NOMO-1 (cell line): Measurements from ENCODE around the gene PALS2.

Experiments
- DNase-seq, 2 experiments: peaks; one replicate each; lab custom pipeline; 2025; ENCODE audit not compliant: unreplicated experiment in 2 of 2; lab: John Stamatoyannopoulos, UW

Gene PALS2

GRCh38 chr7:24580283-24580946 lies 7.2 kb downstream of the PALS2 start:
- no peak for DNase-seq

- DNase-seq = no peak
These were observed 8.9 kb downstream of the PALS2 start for GRCh38 chr7:24582166-24582565.

GRCh38 chr7:24587853-24588252 lies 14.6 kb downstream of the PALS2 start:
- no peak for DNase-seq

GRCh38 chr7:24591152-24591551 lies 17.9 kb downstream of the PALS2 start:
- DNase-seq = no peak

- DNase-seq = no peak
These were observed 22.6 kb downstream of the PALS2 start for GRCh38 chr7:24595671-24596418.

DNA sequence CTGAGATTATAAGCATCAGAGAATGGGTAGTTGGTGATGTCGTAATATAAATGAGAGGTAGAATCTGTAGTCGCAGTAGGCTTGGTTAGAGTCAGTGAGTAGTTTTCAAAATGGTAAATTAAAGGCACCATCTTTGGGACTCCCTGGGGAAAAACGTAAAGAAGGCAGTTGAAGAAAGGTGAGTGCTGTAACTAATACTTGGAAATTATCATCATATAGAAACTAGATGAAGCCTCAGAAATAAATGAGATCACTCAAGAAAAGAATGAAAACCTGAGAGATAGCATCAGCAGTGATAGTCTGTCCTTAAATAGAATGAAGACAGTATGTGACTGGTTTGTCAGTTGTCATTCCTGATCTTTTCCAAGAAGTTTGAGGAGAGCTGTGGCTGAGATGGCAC lies 23.8 kb downstream of the PALS2 start:
- no peak for DNase-seq

DNA sequence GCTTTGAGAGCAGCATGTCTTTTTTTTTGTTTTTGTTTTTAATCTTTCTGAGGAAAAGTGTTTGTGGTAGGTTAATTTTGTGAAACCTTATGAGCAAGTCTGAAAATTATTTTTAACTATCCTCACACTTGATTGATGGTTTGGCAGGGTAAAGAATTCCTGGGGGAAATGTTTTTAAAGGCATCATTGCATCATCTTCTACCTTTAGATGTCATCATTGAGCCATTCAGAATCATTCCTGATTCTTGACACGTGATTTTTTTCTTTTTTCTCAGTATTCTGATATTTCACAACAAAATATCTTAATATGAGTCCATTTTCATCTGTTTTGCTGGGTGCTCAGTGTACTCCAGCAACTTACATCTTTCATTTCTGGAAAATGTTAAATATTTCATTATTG lies 28.3 kb downstream of the PALS2 start:
- DNase-seq = no peak

- DNase-seq = no peak
These were observed 29.7 kb downstream of the PALS2 start for GRCh38 chr7:24602860-24603456.

DNA sequence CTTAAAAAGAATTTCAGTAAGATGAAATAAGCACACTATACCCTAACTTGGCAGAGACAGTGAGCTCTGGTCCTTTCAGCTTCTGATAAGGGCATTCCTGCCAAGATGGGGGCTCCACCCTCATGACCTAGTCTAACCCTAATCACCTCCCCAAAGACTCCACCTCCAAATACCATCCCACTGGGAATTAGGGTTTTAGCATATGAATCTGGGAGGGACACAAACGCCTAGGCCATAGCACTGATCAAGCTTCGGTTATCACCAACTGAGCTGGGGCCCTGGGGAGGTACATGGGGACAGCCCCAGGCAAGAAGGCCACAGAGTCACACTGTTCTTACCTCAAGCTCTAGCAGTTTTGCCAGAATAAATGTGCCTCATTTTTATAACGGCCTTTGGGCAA lies 31.4 kb downstream of the PALS2 start:
- no peak for DNase-seq

DNA sequence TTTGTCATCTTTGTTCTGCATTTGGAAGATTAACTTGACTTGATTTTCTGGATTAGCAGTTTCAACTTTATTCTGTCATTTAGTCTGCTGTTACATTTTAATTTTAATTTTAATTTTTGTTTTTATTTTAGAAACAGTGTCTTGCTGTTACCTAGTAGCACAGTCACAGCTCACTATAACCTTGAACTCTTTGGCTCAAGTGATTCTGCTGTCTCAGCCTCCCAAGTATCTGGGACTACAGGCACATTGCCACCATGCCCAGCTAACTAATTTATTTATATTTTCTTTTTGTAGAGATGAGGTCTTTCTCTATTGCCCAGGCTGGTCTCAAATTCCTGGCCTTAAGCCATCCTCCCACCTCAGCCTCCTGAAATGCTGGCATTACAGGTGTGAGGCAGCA lies 35.3 kb downstream of the PALS2 start:
- no peak for DNase-seq

DNA sequence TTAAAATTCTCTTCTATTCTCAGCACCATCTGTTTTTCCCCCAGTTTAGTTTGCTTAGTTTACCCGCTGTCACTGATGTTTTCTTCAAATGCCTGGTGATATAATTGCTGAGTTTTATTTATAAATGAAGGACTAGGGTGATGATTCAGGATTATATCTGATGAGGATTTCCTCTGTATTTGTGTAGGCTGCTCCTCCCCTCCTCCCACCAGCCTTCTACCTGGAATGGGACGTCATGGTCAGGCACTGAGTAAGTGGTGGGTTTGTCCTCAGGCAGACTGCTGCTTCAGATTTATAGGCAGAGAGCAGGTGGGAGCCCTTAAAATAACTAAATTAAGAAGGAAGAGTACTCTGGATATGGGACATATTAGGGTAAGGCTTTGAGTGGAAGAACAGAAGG lies 35.8 kb downstream of the PALS2 start:
- no peak for DNase-seq

GRCh38 chr7:24609570-24609969 lies 36.3 kb downstream of the PALS2 start:
- no peak for DNase-seq

DNA sequence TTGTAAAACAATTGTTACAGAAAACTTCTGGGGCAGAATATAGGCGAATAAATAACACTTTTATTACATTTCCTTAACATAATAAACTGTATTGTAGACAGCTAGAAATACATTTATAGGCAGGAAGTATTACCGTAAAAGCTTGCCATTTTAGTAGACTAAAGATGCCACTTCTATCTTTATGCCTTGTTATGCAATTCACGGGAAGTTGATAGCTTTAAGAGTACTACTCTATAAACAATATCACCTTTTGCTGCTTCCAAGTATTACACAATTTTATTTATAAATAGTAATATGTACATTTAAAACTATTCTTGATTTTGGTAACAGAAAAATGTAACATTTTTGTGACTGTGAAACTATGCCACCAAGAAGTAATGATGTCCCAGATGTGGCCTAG lies 37.9 kb downstream of the PALS2 start:
- DNase-seq = no peak

DNA sequence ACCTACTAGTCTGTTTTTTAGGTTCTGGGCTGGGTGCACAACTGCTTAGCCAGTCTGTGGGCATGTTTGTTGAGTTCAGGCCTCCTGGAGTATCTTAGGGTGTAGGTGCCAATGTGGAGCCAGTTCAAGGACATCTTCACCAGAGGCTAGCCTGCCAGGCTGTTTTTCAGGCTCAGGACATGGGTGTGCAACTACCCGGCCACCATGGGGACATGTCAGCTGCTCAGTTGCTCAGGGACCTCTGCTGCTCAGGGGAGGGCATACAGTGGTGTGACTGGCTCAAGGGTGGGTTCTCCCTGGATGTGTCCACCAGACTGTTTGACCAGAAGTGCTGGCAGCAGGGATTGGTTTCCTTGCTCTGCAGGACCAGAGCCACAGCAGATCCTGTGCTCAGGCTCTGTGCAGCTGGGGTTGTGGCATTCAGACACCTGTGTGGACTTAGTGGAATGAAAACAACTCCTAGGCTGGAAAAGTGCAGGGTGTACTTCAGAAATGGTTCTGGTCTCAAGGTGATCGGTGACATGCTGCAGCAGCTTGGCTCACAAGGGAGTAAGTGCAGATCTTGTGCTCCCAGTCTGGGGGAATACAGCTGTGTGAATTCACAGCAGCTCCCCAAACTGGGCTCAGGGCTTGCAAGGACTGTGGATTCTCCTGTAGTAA lies 44.8 kb downstream of the PALS2 start:
- DNase-seq = no peak

GRCh38 chr7:24619978-24620377 lies 46.7 kb downstream of the PALS2 start:
- DNase-seq = no peak

DNA sequence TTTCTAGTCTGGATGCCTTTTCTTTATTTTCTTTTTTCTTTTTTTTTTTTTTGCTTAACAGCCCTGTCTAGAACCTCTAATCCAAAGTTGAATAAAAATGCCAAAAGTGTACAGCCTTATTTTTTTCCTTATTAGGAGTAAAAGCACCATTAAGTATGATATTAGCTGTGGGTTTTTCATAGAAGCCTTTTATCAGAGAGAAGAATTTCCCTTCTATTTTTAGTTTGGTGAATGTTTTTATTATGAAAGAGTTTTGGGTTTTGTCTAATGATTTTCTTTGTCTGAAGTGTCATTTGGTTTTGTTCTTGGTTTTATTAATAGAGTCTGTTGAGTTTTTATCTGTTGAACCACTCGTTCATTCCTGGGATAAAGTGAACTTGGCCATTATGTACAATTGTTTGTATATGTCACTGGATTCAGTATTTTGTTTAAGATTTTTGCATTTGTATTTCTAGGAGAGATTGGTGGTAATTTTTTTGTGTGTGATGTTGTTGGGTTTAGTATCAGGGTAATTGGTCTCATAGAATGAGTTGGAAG lies 49.5 kb downstream of the PALS2 start:
- DNase-seq = no peak
